GM13976 (cell line): Measurements from ENCODE around the gene STK33.

Experiments used
- DNase-seq: peaks from one replicate; pipeline ENCODE4 v3.0.0; 2012; ENCODE audit warnings: low spot score
- CTCF ChIP-seq: IDR thresholded peaks from 2 replicates; pipeline ENCODE4 v1.5.1; 2012; ENCODE audit warnings: borderline replicate concordance, mild to moderate bottlenecking; ENCODE audit not compliant: insufficient read depth; ENCODE audit errors: extremely low read depth, missing control alignments, control extremely low read depth
- in situ Hi-C: fragments of 300-500 bp; cut with MboI; formaldehyde crosslinking; loops from one replicate; pipeline ENCODE4 v1.12.0; 2022; ENCODE audit warnings: low sequenced_read_pairs, mixed read lengths, inconsistent platforms; ENCODE audit not compliant: unreplicated experiment

STK33 gene

GRCh38 chr11:8389029-8389996 is 204.7 kb downstream of the STK33 start:
- no peak for DNase-seq
- in situ Hi-C loops = no loop called here
- TF ChIP-seq CTCF = no peak

- in situ Hi-C loops = no loop called here
- DNase-seq = no peak
- no peak for TF ChIP-seq CTCF
Measured at GRCh38 chr11:8387693-8388092, 206.3 kb downstream of the STK33 start.

- no peak for TF ChIP-seq CTCF
- in situ Hi-C loops = no loop called here
- no peak for DNase-seq
Measured at GRCh38 chr11:8387141-8387540, 206.9 kb downstream of the STK33 start.

- in situ Hi-C loops = no loop called here
Measured at GRCh38 chr11:8386134-8386864, 207.7 kb downstream of the STK33 start.

GRCh38 chr11:8384199-8384821 is 209.7 kb downstream of the STK33 start:
- TF ChIP-seq CTCF = no peak
- no peak for DNase-seq
- in situ Hi-C loops = no loop called here

More at GRCh38 chr11:8386134-8386864, 207.7 kb downstream of the STK33 start:
- DNase-seq = peak; percentile 55
- TF ChIP-seq CTCF = no peak

- DNase-seq = no peak
- in situ Hi-C loops = no loop called here
- TF ChIP-seq CTCF = no peak
Measured at GRCh38 chr11:8383627-8384026, 210.4 kb downstream of the STK33 start.
